HepG2 (cell line): ENCODE results near the gene EFCAB14. TPM values are rescaled to one million over a fixed set of nuclear protein-coding genes. Genes with fewer than 3 reads are reported as not detected.

Experiments
- CEBPG ChIP-seq: IDR thresholded peaks from 2 replicates; pipeline ENCODE4 v1.6.1; 2016
- CENPX ChIP-seq: sonication (generic); formaldehyde crosslinking; IDR thresholded peaks from 2 replicates; pipeline ENCODE4 v1.9.0; 2021; ENCODE audit warnings: mild to moderate bottlenecking, missing genetic modification reagents, moderate library complexity
- CREB1 ChIP-seq, 2 experiments: fragments of 450-650 bp in 1 of 2; IDR thresholded peaks; 2 replicates each; pipeline ENCODE4 v1.6.1; 2016 to 2017; ENCODE audit warnings: control low read depth in 1 of 2, mild to moderate bottlenecking in 1 of 2, missing compliant biosample characterization in 1 of 2, missing genetic modification characterization in 1 of 2
- CREM ChIP-seq, 2 experiments: sonication (generic) in 1 of 2; formaldehyde crosslinking in 1 of 2; IDR thresholded peaks; 2 replicates each; pipeline versions ENCODE4 v1.4.0 to v1.6.1; 2016 to 2020; ENCODE audit warnings: antibody characterized with exemption in 1 of 2, mild to moderate bottlenecking in 1 of 2, missing genetic modification reagents in 1 of 2
- DMAP1 ChIP-seq: IDR thresholded peaks from 2 replicates; pipeline ENCODE4 v1.6.1; 2016
- GLMP ChIP-seq: sonication (generic); formaldehyde crosslinking; IDR thresholded peaks from 2 replicates; pipeline ENCODE4 v1.9.0; 2021; ENCODE audit warnings: missing genetic modification reagents, mild to moderate bottlenecking, borderline replicate concordance
- ISX ChIP-seq: sonication (generic); formaldehyde crosslinking; conservative IDR thresholded peaks from 2 replicates; pipeline ENCODE4 v1.5.0; 2020; ENCODE audit warnings: missing genetic modification reagents
- KDM5A ChIP-seq: fragments of 200-600 bp; sonication (generic); IDR thresholded peaks from 2 replicates; pipeline ENCODE4 v1.7.0; 2018; ENCODE audit warnings: antibody characterized with exemption, mild to moderate bottlenecking, low read length, borderline replicate concordance
- KLF11 ChIP-seq: IDR thresholded peaks from 2 replicates; pipeline ENCODE4 v1.6.1; 2016; ENCODE audit warnings: missing compliant biosample characterization
- POGZ ChIP-seq: sonication (generic); formaldehyde crosslinking; IDR thresholded peaks from 2 replicates; pipeline ENCODE4 v1.4.0; 2020; ENCODE audit warnings: mild to moderate bottlenecking, missing genetic modification reagents
- RCOR2 ChIP-seq: IDR thresholded peaks from 2 replicates; pipeline ENCODE4 v1.6.1; 2016; ENCODE audit warnings: missing biosample characterization, missing genetic modification reagents
- RFXAP ChIP-seq: sonication (generic); formaldehyde crosslinking; IDR thresholded peaks from 2 replicates; pipeline ENCODE4 v1.4.0; 2020; ENCODE audit warnings: missing genetic modification reagents, borderline replicate concordance
- SALL2 ChIP-seq: sonication (generic); formaldehyde crosslinking; IDR thresholded peaks from 2 replicates; pipeline ENCODE4 v1.8.1; 2023; ENCODE audit warnings: mild to moderate bottlenecking, missing genetic modification reagents, inconsistent platforms
- SMC3 ChIP-seq: IDR thresholded peaks from 2 replicates; pipeline ENCODE4 v1.6.1; 2011; ENCODE audit warnings: low read length, improper control_type of control experiment
- SSRP1 ChIP-seq: IDR thresholded peaks from 2 replicates; pipeline ENCODE4 v1.6.1; 2016; ENCODE audit warnings: control low read depth
- ZBTB20 ChIP-seq: sonication (generic); formaldehyde crosslinking; IDR thresholded peaks from 2 replicates; pipeline ENCODE4 v1.8.1; 2023; ENCODE audit warnings: missing genetic modification reagents, low read depth, mild to moderate bottlenecking, borderline replicate concordance
- ZBTB3 ChIP-seq: sonication (generic); formaldehyde crosslinking; IDR thresholded peaks from 2 replicates; pipeline ENCODE4 v1.4.0; 2020; ENCODE audit warnings: low read depth, mild to moderate bottlenecking, moderate library complexity, missing genetic modification reagents, borderline replicate concordance
- ZNF451 ChIP-seq: sonication (generic); formaldehyde crosslinking; IDR thresholded peaks from 2 replicates; pipeline ENCODE4 v1.5.0; 2020; ENCODE audit warnings: mild to moderate bottlenecking, missing genetic modification reagents
- ZNF616 ChIP-seq: sonication (generic); formaldehyde crosslinking; IDR thresholded peaks from 2 replicates; pipeline ENCODE4 v1.5.0; 2020; ENCODE audit warnings: low read depth, mild to moderate bottlenecking, missing genetic modification reagents
- ZNF724P ChIP-seq: sonication (generic); formaldehyde crosslinking; IDR thresholded peaks from 2 replicates; pipeline ENCODE4 v1.8.0; 2022; ENCODE audit warnings: missing genetic modification reagents, borderline replicate concordance
- polyA plus RNA-seq, 8 experiments: library from polyadenylated mRNA; depleted of rRNA in 3 of 8; stranded (reverse) in 7 of 8; unstranded in 1 of 8; fragments of >200 nt; fragmentation: Illumina TruSeq in 4 of 8; extraction: Trizol in 4 of 8; gene quantifications; 2 replicates each; pipeline versions ENCODE4 v1.2.1 to v1.2.3, GENCODE V29; 2011 to 2016; ENCODE audit warnings: low read depth in 4 of 8, missing spikeins in 1 of 8, mixed read lengths in 1 of 8; ENCODE audit not compliant: insufficient read depth in 1 of 8
- total RNA-seq, 5 experiments: library from RNA; depleted of rRNA; stranded (reverse); fragments of >200 nt; fragmentation: Illumina TruSeq; extraction: Trizol; gene quantifications; 2 replicates each; pipeline ENCODE4 v1.2.3, GENCODE V29; 2016; ENCODE audit warnings: low read depth in 1 of 5
- TF ChIP-seq, protein P1 (sequence below): sonication (generic); formaldehyde crosslinking; conservative IDR thresholded peaks from 2 replicates; pipeline ENCODE4 v1.4.0; 2020; ENCODE audit warnings: missing genetic modification reagents
- TF ChIP-seq, protein P2 (sequence below): sonication (generic); formaldehyde crosslinking; IDR thresholded peaks from 2 replicates; pipeline ENCODE4 v1.5.0; 2020; ENCODE audit warnings: mild to moderate bottlenecking, missing genetic modification reagents, borderline replicate concordance
- TF ChIP-seq, protein P3 (sequence below): sonication (generic); formaldehyde crosslinking; IDR thresholded peaks from 2 replicates; pipeline ENCODE4 v1.5.0; 2020; ENCODE audit warnings: missing genetic modification reagents

The EFCAB14 gene
- total and polyA plus RNA-seq, 2 of the 13 experiments (the other 11 are each of a cell fraction or from before 2014, with no cell fraction given) = 13.4 to 17.9 TPM

DNA sequence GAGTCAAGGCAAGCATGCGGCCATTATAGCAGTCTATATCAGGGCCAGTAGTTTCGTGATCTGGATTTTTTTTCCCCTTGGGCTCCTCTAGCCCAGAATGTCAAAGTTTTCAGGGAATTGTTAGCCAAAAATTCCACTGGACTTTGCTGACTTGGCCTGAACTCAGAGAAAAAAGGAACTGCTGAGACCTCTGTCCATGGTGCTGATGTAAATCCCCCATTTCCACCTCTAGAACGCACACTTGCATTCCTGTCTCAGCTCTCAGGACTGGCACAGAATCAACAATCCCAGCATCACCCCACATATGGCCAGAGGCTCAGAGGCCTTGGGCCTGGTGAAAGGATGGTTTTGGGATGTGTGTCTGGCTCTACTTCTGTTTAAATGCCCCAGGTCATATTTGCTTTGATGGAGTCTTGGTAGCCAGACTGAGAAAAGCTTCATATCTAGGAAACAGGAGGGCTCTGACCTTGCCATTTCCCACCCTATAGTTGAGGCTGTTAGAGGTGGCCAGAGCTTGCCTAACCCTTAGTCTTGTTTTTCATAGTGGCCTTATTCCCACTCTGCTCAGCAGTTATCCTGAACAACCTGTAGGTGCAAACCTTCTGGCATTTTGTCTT lies 16.9 kb upstream of the EFCAB14 start (continued):
- TF ChIP-seq, protein P1, sequence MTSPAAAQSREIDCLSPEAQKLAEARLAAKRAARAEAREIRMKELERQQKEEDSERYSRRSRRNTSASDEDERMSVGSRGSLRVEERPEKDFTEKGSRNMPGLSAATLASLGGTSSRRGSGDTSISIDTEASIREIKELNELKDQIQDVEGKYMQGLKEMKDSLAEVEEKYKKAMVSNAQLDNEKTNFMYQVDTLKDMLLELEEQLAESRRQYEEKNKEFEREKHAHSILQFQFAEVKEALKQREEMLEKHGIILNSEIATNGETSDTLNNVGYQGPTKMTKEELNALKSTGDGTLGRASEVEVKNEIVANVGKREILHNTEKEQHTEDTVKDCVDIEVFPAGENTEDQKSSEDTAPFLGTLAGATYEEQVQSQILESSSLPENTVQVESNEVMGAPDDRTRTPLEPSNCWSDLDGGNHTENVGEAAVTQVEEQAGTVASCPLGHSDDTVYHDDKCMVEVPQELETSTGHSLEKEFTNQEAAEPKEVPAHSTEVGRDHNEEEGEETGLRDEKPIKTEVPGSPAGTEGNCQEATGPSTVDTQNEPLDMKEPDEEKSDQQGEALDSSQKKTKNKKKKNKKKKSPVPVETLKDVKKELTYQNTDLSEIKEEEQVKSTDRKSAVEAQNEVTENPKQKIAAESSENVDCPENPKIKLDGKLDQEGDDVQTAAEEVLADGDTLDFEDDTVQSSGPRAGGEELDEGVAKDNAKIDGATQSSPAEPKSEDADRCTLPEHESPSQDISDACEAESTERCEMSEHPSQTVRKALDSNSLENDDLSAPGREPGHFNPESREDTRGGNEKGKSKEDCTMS = 0 out of 2 replicates have a peak, but pooled peaks have one; percentile 83
- TF ChIP-seq ZNF616 = no peak
- TF ChIP-seq GLMP (CRISPR knock-in tag) = no peak
- TF ChIP-seq KDM5A = no peak
- TF ChIP-seq ZBTB20 (CRISPR knock-in tag) = peak; percentile 76; the same call in 1 of the 2 replicates
- TF ChIP-seq SALL2 (CRISPR knock-in tag) = peak; percentile 44; the same call in 1 of the 2 replicates
- 0 out of 2 replicates have a peak, but pooled peaks have one; percentile 23 for TF ChIP-seq RCOR2 (CRISPR knock-in tag)
- 0 out of 2 replicates have a peak, but pooled peaks have one; percentile 44 for TF ChIP-seq RFXAP (CRISPR knock-in tag)
- TF ChIP-seq DMAP1 (CRISPR knock-in tag) = no peak
- TF ChIP-seq ZNF724P (CRISPR knock-in tag) = no peak
- TF ChIP-seq SMC3 = 0 out of 2 replicates have a peak, but pooled peaks have one; percentile 3
- peak; percentile 31 for TF ChIP-seq CEBPG (CRISPR knock-in tag)
- TF ChIP-seq, protein P2, sequence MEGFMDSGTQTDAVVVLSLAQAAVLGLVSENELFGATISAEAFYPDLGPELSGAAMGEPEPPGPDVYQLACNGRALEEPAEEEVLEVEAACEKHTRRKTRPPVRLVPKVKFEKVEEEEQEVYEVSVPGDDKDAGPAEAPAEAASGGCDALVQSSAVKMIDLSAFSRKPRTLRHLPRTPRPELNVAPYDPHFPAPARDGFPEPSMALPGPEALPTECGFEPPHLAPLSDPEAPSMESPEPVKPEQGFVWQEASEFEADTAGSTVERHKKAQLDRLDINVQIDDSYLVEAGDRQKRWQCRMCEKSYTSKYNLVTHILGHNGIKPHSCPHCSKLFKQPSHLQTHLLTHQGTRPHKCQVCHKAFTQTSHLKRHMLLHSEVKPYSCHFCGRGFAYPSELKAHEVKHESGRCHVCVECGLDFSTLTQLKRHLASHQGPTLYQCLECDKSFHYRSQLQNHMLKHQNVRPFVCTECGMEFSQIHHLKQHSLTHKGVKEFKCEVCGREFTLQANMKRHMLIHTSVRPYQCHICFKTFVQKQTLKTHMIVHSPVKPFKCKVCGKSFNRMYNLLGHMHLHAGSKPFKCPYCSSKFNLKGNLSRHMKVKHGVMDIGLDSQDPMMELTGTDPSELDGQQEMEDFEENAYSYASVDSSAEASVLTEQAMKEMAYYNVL (CRISPR knock-in tag) = no peak
- no peak for TF ChIP-seq POGZ (CRISPR knock-in tag)
- TF ChIP-seq CREM (IDR thresholded peaks at IDR 0.05) = no peak
- TF ChIP-seq CREM (CRISPR knock-in tag; IDR thresholded peaks at IDR 0.05) = no peak
- TF ChIP-seq ISX (CRISPR knock-in tag) = 0 out of 2 replicates have a peak, but pooled peaks have one; percentile 32
- no peak for TF ChIP-seq SSRP1
- peak; percentile 97 for TF ChIP-seq KLF11 (CRISPR knock-in tag)
- TF ChIP-seq CREB1 (IDR thresholded peaks at IDR 0.05) = no peak
- no peak for TF ChIP-seq CREB1 (CRISPR knock-in tag; IDR thresholded peaks at IDR 0.05)
- no peak for TF ChIP-seq CENPX
- no peak for TF ChIP-seq ZNF451
- TF ChIP-seq, protein P3, sequence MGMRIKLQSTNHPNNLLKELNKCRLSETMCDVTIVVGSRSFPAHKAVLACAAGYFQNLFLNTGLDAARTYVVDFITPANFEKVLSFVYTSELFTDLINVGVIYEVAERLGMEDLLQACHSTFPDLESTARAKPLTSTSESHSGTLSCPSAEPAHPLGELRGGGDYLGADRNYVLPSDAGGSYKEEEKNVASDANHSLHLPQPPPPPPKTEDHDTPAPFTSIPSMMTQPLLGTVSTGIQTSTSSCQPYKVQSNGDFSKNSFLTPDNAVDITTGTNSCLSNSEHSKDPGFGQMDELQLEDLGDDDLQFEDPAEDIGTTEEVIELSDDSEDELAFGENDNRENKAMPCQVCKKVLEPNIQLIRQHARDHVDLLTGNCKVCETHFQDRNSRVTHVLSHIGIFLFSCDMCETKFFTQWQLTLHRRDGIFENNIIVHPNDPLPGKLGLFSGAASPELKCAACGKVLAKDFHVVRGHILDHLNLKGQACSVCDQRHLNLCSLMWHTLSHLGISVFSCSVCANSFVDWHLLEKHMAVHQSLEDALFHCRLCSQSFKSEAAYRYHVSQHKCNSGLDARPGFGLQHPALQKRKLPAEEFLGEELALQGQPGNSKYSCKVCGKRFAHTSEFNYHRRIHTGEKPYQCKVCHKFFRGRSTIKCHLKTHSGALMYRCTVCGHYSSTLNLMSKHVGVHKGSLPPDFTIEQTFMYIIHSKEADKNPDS = no peak
- TF ChIP-seq ZBTB3 (CRISPR knock-in tag) = no peak
